ENCODE data around the gene FADS6.

The FADS6 gene

GRCh38 chr17:74831444-74832146, 61.8 kb downstream of the FADS6 start:
- no peak for TF ChIP-seq CTCF (IDR thresholded peaks at IDR 0.05; ENCODE audit: low read depth, low read length)
- in situ Hi-C loops (cut with HindIII; ENCODE audit: low sequenced_read_pairs) = no loop called here
- DNase-seq (ENCODE audit: low read depth, low spot score) = no peak
- no peak overlapping the region for H3K4me3 ChIP-seq (ENCODE audit: low read depth, low read length)

DNA sequence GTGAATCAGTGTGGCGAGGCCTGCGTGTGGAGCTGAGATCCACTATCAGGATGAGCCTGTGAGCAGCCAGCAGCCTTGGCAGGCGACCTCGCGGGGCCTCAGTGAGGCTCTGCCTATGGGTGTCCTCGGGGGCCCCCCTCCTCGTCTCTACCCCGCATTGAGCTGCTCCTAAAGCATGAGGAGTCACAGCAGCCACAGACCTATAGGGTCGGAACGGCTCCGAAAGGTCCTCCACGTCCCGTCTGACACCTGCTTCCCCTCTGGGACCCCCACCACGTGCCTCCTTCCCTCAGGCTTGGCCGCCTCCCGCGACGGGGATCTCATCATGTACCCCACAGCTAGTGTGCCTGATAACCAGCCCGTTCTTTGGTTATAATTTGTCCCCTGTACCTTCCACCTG, 62.6 kb downstream of the FADS6 start:
- TF ChIP-seq CTCF (IDR thresholded peaks at IDR 0.05; ENCODE audit: low read depth, low read length) = no peak
- in situ Hi-C loops (cut with HindIII; ENCODE audit: low sequenced_read_pairs) = no loop called here
- no peak for DNase-seq (ENCODE audit: low read depth, low spot score)
- H3K4me3 ChIP-seq (ENCODE audit: low read depth, low read length) = no peak overlapping the region

- H3K4me3 ChIP-seq (ENCODE audit: low read depth, low read length) = no peak overlapping the region
- TF ChIP-seq CTCF (IDR thresholded peaks at IDR 0.05; ENCODE audit: low read depth, low read length) = no peak
- no peak for DNase-seq (ENCODE audit: low read depth, low spot score)
- in situ Hi-C loops (cut with HindIII; ENCODE audit: low sequenced_read_pairs) = no loop called here
These were observed 65.6 kb downstream of the FADS6 start for GRCh38 chr17:74827800-74828199.

All from astrocyte of the spinal cord (primary cell).